Calu3 (cell line): ENCODE data around the gene LPCAT1. TPM values are rescaled to one million over a fixed set of nuclear protein-coding genes. Genes with fewer than 3 reads are reported as not detected.
"Not testable (repeated sequence)": the region's sequence is repeated elsewhere in the genome, so short reads cannot be mapped to it uniquely, and the experiment has no call there.

Source experiments
- BruUV-seq: library from RNA; stranded (reverse); fragments of 400-500 nt; replicated peaks from 2 replicates; lab custom pipeline; 2021; lab: Mats Ljungman, UMichigan
- CTCF ChIA-PET: fragments of 300-600 bp; sonication (Branson Sonifier 250); formaldehyde crosslinking; loops from one replicate; lab custom pipeline; 2022; ENCODE audit warnings: antibody characterized with exemption; lab: Charles Lee
- DNase-seq: peaks from one replicate; pipeline ENCODE4 v3.0.0; 2022
- H3K27ac Mint-ChIP-seq: one replicate; pipeline ENCODE4 v1.8.0; 2022; ENCODE audit warnings: mixed read lengths; ENCODE audit not compliant: unreplicated experiment
- H3K27me3 Mint-ChIP-seq: one replicate; pipeline ENCODE4 v1.8.0; 2022; ENCODE audit warnings: mixed read lengths; ENCODE audit not compliant: unreplicated experiment
- H3K36me3 Mint-ChIP-seq: one replicate; pipeline ENCODE4 v1.8.0; 2022; ENCODE audit warnings: mild to moderate bottlenecking, moderate library complexity, mixed read lengths; ENCODE audit not compliant: insufficient read depth, unreplicated experiment
- H3K4me1 Mint-ChIP-seq: one replicate; pipeline ENCODE4 v1.8.0; 2022; ENCODE audit warnings: mild to moderate bottlenecking, low read depth, mixed read lengths; ENCODE audit not compliant: unreplicated experiment
- H3K4me3 Mint-ChIP-seq: one replicate; pipeline ENCODE4 v1.8.0; 2022; ENCODE audit warnings: mild to moderate bottlenecking, low read depth, moderate library complexity, mixed read lengths; ENCODE audit not compliant: unreplicated experiment
- H3K9me3 Mint-ChIP-seq: one replicate; pipeline ENCODE4 v1.8.0; 2022; ENCODE audit warnings: low read depth, mixed read lengths; ENCODE audit not compliant: unreplicated experiment
- CTCF ChIP-seq: fragments of 200-600 bp; IDR thresholded peaks from one replicate; pipeline ENCODE4 v1.8.0; 2022; ENCODE audit warnings: antibody characterized with exemption; ENCODE audit not compliant: unreplicated experiment
- intact Hi-C: fragments of 100-400 bp; cut with micrococcal nuclease; formaldehyde crosslinking; loops from one replicate; pipeline ENCODE4 v1.10.0; 2022; ENCODE audit not compliant: unreplicated experiment
- total RNA-seq: library from RNA; stranded (reverse); gene quantifications from 2 replicates; pipeline ENCODE4 v1.2.3, GENCODE V29; 2022

LPCAT1 gene
- total RNA-seq, 1 experiment from 2014 or later: 42.3 TPM

DNA sequence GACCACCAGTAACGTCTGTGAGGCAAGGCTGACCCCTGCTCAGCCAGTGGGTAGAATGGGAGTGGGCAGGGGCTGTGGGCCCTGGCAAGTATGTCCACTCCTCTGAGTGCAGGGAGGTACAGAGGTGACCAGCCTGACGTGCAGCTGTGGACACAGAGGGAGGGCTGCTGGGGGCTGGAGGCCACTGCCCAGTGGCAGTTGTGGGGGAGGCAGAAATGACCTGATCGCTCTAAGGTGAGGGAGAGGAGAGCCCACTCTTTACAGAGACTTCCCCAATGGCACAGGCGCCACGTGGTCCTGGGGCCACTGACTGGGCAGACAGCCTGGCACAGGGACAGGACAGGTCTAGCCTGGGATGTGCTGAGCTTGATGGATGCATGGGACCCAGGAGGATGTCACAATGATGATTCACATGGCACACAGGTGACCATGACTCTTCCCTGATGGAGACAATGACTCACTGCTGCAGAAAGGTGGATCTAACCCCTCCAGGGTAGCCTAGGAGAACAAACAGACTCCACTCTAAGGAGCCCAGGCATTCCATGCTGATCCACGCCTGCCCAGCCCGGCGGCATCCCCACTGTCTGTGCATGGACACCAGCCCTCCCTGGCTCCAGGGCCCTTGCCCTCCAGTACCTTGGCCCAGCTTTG lies 7.7 kb downstream of the LPCAT1 start:
- Mint-ChIP-seq H3K4me3 (no peak overlapping the region), H3K4me1 (peaks cover 17% of the 10 kb centered on the region), H3K9me3 (no peaks in the 10 kb centered on the region), H3K36me3 (peaks cover 18% of the 10 kb centered on the region), H3K27ac (peak overlapping the region; percentile 50), H3K27me3 (no peaks in the 10 kb centered on the region)
- CTCF ChIA-PET: no interaction called here
- no TSS peak for BruUV-seq
- intact Hi-C loops: no loop called here
- TF ChIP-seq CTCF: no peak
- peak; percentile 34 for DNase-seq

DNA sequence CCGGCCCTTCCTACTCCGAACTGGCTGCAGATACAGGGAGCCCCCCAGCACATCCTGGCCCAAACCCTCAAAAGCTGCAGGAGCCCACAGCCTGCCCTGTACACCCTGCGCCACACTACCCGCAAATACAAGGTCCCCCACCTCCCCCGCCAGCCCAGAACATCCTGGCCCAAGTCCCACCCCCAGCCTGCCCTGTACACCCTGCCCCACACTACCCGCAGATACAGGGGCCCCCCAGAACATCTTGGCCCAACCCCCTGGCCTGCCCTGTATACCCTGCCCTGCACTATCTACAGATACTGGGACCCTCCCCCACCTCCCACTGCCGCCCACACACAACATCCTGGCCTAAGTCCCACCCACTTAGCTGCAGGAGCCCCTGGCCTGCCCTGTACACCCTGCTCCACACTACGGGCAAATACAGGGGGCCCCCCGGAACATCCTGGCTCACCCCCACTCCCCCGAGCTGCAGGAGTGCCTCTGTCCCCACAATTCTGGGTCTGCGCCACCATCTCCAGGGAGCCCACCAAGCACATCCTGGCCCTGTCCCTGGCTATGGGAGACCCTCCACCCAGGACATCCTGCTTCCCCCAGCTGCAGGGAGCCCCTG lies 8.3 kb downstream of the LPCAT1 start:
- CTCF ChIA-PET: interaction anchor here (0.6 to 0.7 kb wide), 2 partner anchors 40 to 1568 kb away, joined by 3 read pairs; no protein-coding TSS in a partner anchor
- no peak for DNase-seq
- peak overlapping the region; percentile 50 for H3K27ac Mint-ChIP-seq
- no peak for TF ChIP-seq CTCF
- H3K36me3 Mint-ChIP-seq: peaks cover 18% of the 10 kb centered on the region
- H3K4me3 Mint-ChIP-seq: no peak overlapping the region
- no peaks in the 10 kb centered on the region for H3K27me3 Mint-ChIP-seq
- no TSS peak for BruUV-seq
- peaks cover 17% of the 10 kb centered on the region for H3K4me1 Mint-ChIP-seq
- H3K9me3 Mint-ChIP-seq: no peaks in the 10 kb centered on the region
- intact Hi-C loops: no loop called here

GRCh38 chr5:1514819-1515310 lies 8.9 kb downstream of the LPCAT1 start:
- Mint-ChIP-seq H3K4me1 (peaks cover 17% of the 10 kb centered on the region), H3K36me3 (peaks cover 12% of the 10 kb centered on the region)
- H3K27me3 Mint-ChIP-seq, BruUV-seq, DNase-seq, intact Hi-C loops, H3K27ac Mint-ChIP-seq, H3K4me3 Mint-ChIP-seq, H3K9me3 Mint-ChIP-seq: not testable (repeated sequence)
- CTCF ChIA-PET: interaction anchor here (0.6 to 0.7 kb wide), 2 partner anchors 41 to 1569 kb away, joined by 3 read pairs; no protein-coding TSS in a partner anchor

GRCh38 chr5:1514027-1514818 lies 9.5 kb downstream of the LPCAT1 start:
- BruUV-seq: no TSS peak
- Mint-ChIP-seq H3K36me3 (peaks cover 12% of the 10 kb centered on the region), H3K4me3 (no peak overlapping the region), H3K4me1 (peaks cover 17% of the 10 kb centered on the region), H3K27me3 (no peaks in the 10 kb centered on the region), H3K27ac (no peak overlapping the region), H3K9me3 (no peaks in the 10 kb centered on the region)
- CTCF ChIA-PET: no interaction called here
- no peak for TF ChIP-seq CTCF
- no peak for DNase-seq
- intact Hi-C loops: no loop called here
